ENCODE measurements around the gene LIPC.

- TF ChIP-seq PAX5 (IDR thresholded peaks at IDR 0.05; ENCODE audit: borderline replicate concordance, low read depth, low read length) (no peak), JUND (IDR thresholded peaks at IDR 0.05; ENCODE audit: low read depth, low read length) (no peak), CTCF (IDR thresholded peaks at IDR 0.05 in 2 of 3, conservative IDR thresholded peaks at IDR 0.05 in 1 of 3; ENCODE audit: control insufficient read depth in 2 of 3, extremely low read depth in 1 of 3, insufficient read depth in 1 of 3, low read depth in 3 of 3, low read length in 3 of 3) (no peak), POLR2A (IDR thresholded peaks at IDR 0.05; ENCODE audit: low read depth, low read length) (no peak), EP300 (IDR thresholded peaks at IDR 0.05; ENCODE audit: borderline replicate concordance in 1 of 2, control insufficient read depth in 1 of 2, low read depth in 2 of 2, low read length in 2 of 2) (no peak), ZNF687 (IDR thresholded peaks at IDR 0.05) (no peak), ELK1 (IDR thresholded peaks at IDR 0.05; ENCODE audit: low read depth, low read length) (no peak), GATAD2B (conservative IDR thresholded peaks at IDR 0.05; ENCODE audit: low read depth) (no peak), TAF1 (IDR thresholded peaks at IDR 0.05; ENCODE audit: borderline replicate concordance, low read depth, low read length) (no peak), POLR2AphosphoS5 (IDR thresholded peaks at IDR 0.05; ENCODE audit: low read length) (no peak), RAD21 (IDR thresholded peaks at IDR 0.05; ENCODE audit: insufficient read depth, low read depth, low read length) (no peak), CHD2 (IDR thresholded peaks at IDR 0.05; ENCODE audit: borderline replicate concordance, low read depth, low read length) (no peak)
These were observed 137.7 kb downstream of the LIPC start for GRCh38 chr15:58569455-58569854.

All from GM12878 (cell line).